WTC11 (cell line): ENCODE data around the gene TBX2. TPM values are rescaled to one million over a fixed set of nuclear protein-coding genes. Genes with fewer than 3 reads are reported as not detected.

ENCODE experiments used
- ATAC-seq: fragments of 200-7000 bp; cut with Tn5 transposase; 2 replicates; pipeline ENCODE4 v1.10.0; 2021; ENCODE audit warnings: mild to moderate bottlenecking, moderate library complexity
- CTCF ChIA-PET: fragments of 300-600 bp; sonication (Branson Sonifier 250); formaldehyde crosslinking; loops from one replicate; lab custom pipeline; 2021; ENCODE audit warnings: antibody characterized with exemption; lab: Charles Lee
- POLR2A ChIA-PET: fragments of 350-600 bp; sonication (Branson Sonifier 250); formaldehyde crosslinking; loops from one replicate; lab custom pipeline; 2021; ENCODE audit warnings: antibody characterized with exemption; lab: Charles Lee
- DNase-seq: peaks from one replicate; pipeline ENCODE4 v3.0.0; 2021; ENCODE audit warnings: low spot score
- H3K27ac Mint-ChIP-seq: 2 replicates; pipeline ENCODE4 v1.8.0; 2021; ENCODE audit warnings: mixed read lengths
- H3K27me3 Mint-ChIP-seq: 2 replicates; pipeline ENCODE4 v1.8.0; 2021; ENCODE audit warnings: low read depth, mild to moderate bottlenecking, moderate library complexity, mixed read lengths
- H3K36me3 Mint-ChIP-seq: 2 replicates; pipeline ENCODE4 v1.8.0; 2021; ENCODE audit warnings: mixed read lengths
- H3K4me1 Mint-ChIP-seq: 2 replicates; pipeline ENCODE4 v1.8.0; 2022; ENCODE audit warnings: mixed read lengths
- H3K4me3 Mint-ChIP-seq: 2 replicates; pipeline ENCODE4 v1.8.0; 2021; ENCODE audit warnings: mild to moderate bottlenecking, moderate library complexity, mixed read lengths
- H3K9me3 Mint-ChIP-seq: 2 replicates; pipeline ENCODE4 v1.8.0; 2021; ENCODE audit warnings: mixed read lengths
- ATF3 ChIP-seq: sonication (generic); formaldehyde crosslinking; conservative IDR thresholded peaks from 2 replicates; pipeline ENCODE4 v1.8.1; 2022; ENCODE audit warnings: mild to moderate bottlenecking, missing genetic modification reagents
- CTCF ChIP-seq: fragments of 200-600 bp; IDR thresholded peaks from 2 replicates; pipeline ENCODE4 v1.8.0; 2022; ENCODE audit warnings: antibody characterized with exemption
- E2F1 ChIP-seq: sonication (generic); formaldehyde crosslinking; IDR thresholded peaks from 2 replicates; pipeline ENCODE4 v1.8.0; 2022; ENCODE audit warnings: mild to moderate bottlenecking, missing genetic modification reagents
- ELF4 ChIP-seq: sonication (generic); formaldehyde crosslinking; IDR thresholded peaks from 2 replicates; pipeline ENCODE4 v1.8.1; 2022; ENCODE audit warnings: low read depth, mild to moderate bottlenecking, moderate library complexity, missing genetic modification reagents
- FOXP4 ChIP-seq: sonication (generic); formaldehyde crosslinking; IDR thresholded peaks from 2 replicates; pipeline ENCODE4 v1.8.0; 2022; ENCODE audit warnings: mild to moderate bottlenecking, missing genetic modification reagents
- GABPB1 ChIP-seq: sonication (generic); formaldehyde crosslinking; IDR thresholded peaks from 2 replicates; pipeline ENCODE4 v1.8.1; 2023; ENCODE audit warnings: mild to moderate bottlenecking, missing genetic modification reagents
- HMGA2 ChIP-seq: fragments of 250-450 bp; sonication (Bioruptor Pico); IDR thresholded peaks from 2 replicates; pipeline ENCODE4 v1.4.0; 2021; ENCODE audit warnings: mild to moderate bottlenecking, moderate library complexity
- IRF1 ChIP-seq: sonication (generic); formaldehyde crosslinking; IDR thresholded peaks from 2 replicates; pipeline ENCODE4 v1.8.0; 2023; ENCODE audit warnings: missing genetic modification reagents
- KAT7 ChIP-seq: sonication (generic); formaldehyde crosslinking; IDR thresholded peaks from 2 replicates; pipeline ENCODE4 v1.8.1; 2023; ENCODE audit warnings: missing genetic modification reagents, mild to moderate bottlenecking, borderline replicate concordance
- NFATC4 ChIP-seq: fragments of 250-450 bp; sonication (Bioruptor Pico); IDR thresholded peaks from 2 replicates; pipeline ENCODE4 v1.9.0; 2021; ENCODE audit warnings: mild to moderate bottlenecking
- RELA ChIP-seq: sonication (generic); formaldehyde crosslinking; IDR thresholded peaks from 2 replicates; pipeline ENCODE4 v1.8.1; 2022; ENCODE audit warnings: missing genetic modification reagents, mild to moderate bottlenecking, borderline replicate concordance
- STAT6 ChIP-seq: sonication (generic); formaldehyde crosslinking; conservative IDR thresholded peaks from 2 replicates; pipeline ENCODE4 v1.8.1; 2023; ENCODE audit warnings: mild to moderate bottlenecking, low read depth, missing genetic modification reagents, moderate library complexity
- ZNF138 ChIP-seq: sonication (generic); formaldehyde crosslinking; conservative IDR thresholded peaks from 2 replicates; pipeline ENCODE4 v1.8.1; 2022; ENCODE audit warnings: mild to moderate bottlenecking, moderate library complexity, missing genetic modification reagents
- ZNF263 ChIP-seq: sonication (generic); formaldehyde crosslinking; IDR thresholded peaks from 2 replicates; pipeline ENCODE4 v1.8.1; 2022; ENCODE audit warnings: low read depth, mild to moderate bottlenecking, moderate library complexity, missing genetic modification reagents
- ZNF416 ChIP-seq: fragments of 250-450 bp; sonication (Bioruptor Pico); IDR thresholded peaks from 2 replicates; pipeline ENCODE4 v1.9.0; 2021; ENCODE audit warnings: mild to moderate bottlenecking, inconsistent platforms
- total RNA-seq: library from RNA; stranded (reverse); gene quantifications from 3 replicates; pipeline ENCODE4 v1.2.3, GENCODE V29; 2021
- TF ChIP-seq, protein P1 (sequence below): fragments of 250-450 bp; sonication (Bioruptor Pico); conservative IDR thresholded peaks from 2 replicates; pipeline ENCODE4 v1.9.0; 2021; ENCODE audit warnings: mild to moderate bottlenecking

The TBX2 gene
- total RNA-seq, 1 experiment from 2014 or later = 0.09 TPM

DNA sequence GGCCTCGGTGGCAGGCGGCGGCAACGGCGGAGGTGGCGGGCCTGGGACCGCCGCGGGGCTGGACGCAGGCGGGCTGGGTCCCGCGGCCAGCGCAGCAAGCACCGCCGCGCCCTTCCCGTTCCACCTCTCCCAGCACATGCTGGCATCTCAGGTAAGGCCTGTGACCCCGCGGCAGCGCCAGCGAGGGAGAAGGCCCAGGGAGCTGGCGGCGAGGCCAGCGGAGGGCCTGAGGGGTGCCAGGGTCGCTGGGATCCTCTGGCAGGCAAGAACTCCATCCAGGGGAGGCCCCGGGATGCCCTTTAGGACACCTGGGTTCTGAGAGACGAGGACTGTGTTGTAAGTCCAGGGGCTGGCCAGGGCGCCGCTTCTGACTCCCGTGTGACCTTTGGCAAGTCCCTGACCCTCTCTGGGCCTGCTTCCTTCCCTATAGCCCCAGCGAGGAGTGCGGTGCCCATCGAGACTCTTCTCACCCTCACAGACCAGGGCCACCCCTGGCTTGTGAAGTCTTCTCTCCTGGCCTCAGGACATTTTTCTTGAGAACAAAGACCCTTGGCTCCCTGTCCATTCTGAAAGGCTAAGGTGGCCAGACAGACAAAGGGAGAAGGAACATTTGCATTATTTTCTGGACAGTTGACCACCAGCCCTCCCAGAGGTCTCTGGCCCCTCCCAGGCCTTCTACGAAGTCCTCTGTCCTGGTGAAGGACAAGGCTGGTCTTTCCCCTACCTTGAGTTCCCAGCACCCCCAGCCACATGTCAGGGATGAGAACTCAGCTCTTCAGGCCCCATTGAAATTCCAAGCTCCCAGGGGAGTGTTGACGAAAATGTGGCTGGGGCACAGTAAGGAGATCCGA, 6.3 kb downstream of the TBX2 start (continued):
- TF ChIP-seq HMGA2 (CRISPR knock-in tag) (no peak), ZNF416 (no peak)

- Mint-ChIP-seq H3K9me3 (no peaks in the 10 kb centered on the region), H3K27ac (no peak overlapping the region), H3K36me3 (no peaks in the 10 kb centered on the region), H3K4me3 (no peak overlapping the region), H3K27me3 (peaks cover 98% of the 10 kb centered on the region), H3K4me1 (peaks cover 33% of the 10 kb centered on the region)
- TF ChIP-seq RELA (no peak), ZNF263 (CRISPR knock-in tag) (no peak), STAT6 (CRISPR knock-in tag) (no peak), FOXP4 (CRISPR knock-in tag) (no peak), IRF1 (CRISPR knock-in tag) (no peak), E2F1 (no peak), GABPB1 (no peak), ZNF138 (no peak), KAT7 (CRISPR knock-in tag) (no peak), NFATC4 (no peak), ELF4 (CRISPR knock-in tag) (no peak), ATF3 (no peak), CTCF (no peak)
- TF ChIP-seq, protein P1, sequence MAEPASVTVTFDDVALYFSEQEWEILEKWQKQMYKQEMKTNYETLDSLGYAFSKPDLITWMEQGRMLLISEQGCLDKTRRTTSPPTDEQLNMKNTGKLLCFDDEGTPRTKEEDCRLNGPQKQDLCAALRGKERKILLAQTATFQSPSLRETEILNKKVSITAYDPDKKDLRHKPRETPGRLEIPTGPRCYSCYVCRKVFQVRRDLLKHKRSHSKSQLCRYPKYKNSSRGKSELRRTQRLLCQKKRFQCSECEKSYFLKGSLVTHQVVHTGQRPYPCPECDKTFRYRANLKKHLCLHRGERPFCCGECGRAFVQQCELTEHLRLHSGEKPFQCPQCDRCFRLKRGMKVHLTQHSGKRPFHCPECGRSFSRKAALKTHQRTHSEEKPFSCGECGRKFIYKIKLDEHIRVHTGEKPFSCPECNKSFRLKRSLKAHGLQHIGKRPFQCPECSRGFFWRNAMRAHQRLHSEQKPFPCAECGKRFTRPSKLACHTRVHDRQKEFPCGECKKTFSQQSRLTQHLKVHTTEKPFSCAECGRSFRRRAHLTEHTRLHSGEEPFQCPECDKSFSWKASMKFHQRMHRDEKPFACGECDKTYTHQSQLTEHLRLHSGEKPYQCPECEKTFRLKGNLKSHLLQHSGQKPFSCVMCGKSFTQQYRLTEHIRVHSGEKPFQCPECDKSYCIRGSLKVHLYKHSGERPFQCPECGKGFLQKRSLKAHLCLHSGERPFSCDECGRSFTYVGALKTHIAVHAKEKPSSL (CRISPR knock-in tag) = no peak
- DNase-seq = no peak
- ChIA-PET POLR2A (no interaction called here), CTCF (no interaction called here)
- no peak for ATAC-seq
Observed at GRCh38 chr17:61406537-61406845, 6.8 kb downstream of the TBX2 start.
